Measurements from ENCODE around the gene SLC9A3. TPM values are rescaled to one million over a fixed set of nuclear protein-coding genes. Genes with fewer than 3 reads are reported as not detected.

Gene SLC9A3
- total RNA-seq, 1 donor from 2014 or later, result 9.9 TPM

DNA sequence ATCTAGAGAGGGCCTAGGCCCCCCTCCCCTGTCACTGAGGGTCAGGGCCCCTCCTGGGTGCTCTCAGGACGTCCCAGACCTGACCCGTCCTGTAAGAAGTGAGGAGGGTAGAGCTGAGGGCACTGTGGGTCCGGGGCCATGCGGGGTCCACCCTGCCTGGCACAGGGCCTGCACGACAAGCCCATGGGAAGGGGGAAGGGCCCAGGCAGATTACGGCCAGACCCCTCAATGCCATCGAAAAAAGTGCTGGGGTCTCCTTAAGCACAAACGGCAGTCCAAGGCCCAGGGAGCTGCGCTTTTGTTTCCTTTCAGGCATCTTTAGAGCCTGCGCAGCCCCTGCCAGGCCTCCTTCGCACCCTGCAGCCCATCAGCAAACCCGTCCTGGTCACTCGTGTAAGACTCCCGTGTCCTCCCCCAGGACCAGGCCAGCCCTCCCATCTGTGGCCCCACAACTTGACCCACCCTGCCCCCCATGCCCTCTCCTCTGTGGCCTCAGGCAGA, 85.7 kb downstream of the SLC9A3 start:
- Histone ChIP-seq H3K36me3 (no peaks in the 10 kb centered on the region), H3K27ac (no peak overlapping the region), H3K27me3 (no peaks in the 10 kb centered on the region), H3K4me3 (no peak overlapping the region), H3K4me1 (peaks cover 4 to 6% of the 10 kb centered on the region in 2 donors), H3K9me3 (no peaks in the 10 kb centered on the region)
- peak in 1 of 2 donors; percentile 33 for DNase-seq (ENCODE audit: low spot score in 2 of 2)
- TF ChIP-seq, protein P1, sequence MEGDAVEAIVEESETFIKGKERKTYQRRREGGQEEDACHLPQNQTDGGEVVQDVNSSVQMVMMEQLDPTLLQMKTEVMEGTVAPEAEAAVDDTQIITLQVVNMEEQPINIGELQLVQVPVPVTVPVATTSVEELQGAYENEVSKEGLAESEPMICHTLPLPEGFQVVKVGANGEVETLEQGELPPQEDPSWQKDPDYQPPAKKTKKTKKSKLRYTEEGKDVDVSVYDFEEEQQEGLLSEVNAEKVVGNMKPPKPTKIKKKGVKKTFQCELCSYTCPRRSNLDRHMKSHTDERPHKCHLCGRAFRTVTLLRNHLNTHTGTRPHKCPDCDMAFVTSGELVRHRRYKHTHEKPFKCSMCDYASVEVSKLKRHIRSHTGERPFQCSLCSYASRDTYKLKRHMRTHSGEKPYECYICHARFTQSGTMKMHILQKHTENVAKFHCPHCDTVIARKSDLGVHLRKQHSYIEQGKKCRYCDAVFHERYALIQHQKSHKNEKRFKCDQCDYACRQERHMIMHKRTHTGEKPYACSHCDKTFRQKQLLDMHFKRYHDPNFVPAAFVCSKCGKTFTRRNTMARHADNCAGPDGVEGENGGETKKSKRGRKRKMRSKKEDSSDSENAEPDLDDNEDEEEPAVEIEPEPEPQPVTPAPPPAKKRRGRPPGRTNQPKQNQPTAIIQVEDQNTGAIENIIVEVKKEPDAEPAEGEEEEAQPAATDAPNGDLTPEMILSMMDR (IDR thresholded peaks at IDR 0.05), result no peak
- intact Hi-C loops (cut with DNase I), result no loop called here

- Histone ChIP-seq H3K9me3 (no peaks in the 10 kb centered on the region), H3K36me3 (no peaks in the 10 kb centered on the region), H3K4me1 (peaks cover 3 to 5% of the 10 kb centered on the region in 2 donors), H3K27me3 (no peaks in the 10 kb centered on the region), H3K4me3 (no peak overlapping the region), H3K27ac (no peak overlapping the region)
- TF ChIP-seq, protein P1 (IDR thresholded peaks at IDR 0.05), result no peak
- intact Hi-C loops (cut with DNase I), result no loop called here
- peak in 1 of 2 donors; percentile 33 for DNase-seq (ENCODE audit: low spot score in 2 of 2)
Observed at GRCh38 chr5:437281-437771, 86.9 kb downstream of the SLC9A3 start.

DNA sequence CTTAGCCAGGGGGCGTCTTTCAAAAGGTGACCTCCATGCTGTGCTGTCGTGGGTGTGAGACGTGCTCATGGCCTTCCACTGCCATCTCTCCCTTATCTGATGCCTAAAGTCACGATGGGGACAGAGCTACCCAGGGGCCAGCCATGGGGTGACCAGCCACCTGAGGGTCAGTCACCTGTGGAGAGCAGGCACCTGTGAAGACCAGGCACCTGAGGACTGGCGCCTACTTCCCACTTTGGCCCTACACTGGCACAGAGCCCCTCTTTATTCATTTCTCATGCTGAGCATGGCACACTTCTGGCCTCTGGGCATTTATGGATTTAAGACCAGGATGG, 87.6 kb downstream of the SLC9A3 start:
- Histone ChIP-seq H3K4me3 (no peak overlapping the region), H3K36me3 (no peaks in the 10 kb centered on the region), H3K27me3 (no peaks in the 10 kb centered on the region), H3K9me3 (no peaks in the 10 kb centered on the region), H3K4me1 (no peaks in the 10 kb centered on the region), H3K27ac (no peak overlapping the region)
- peak in 1 of 2 donors; percentile 27 for DNase-seq (ENCODE audit: low spot score in 2 of 2)
- intact Hi-C loops (cut with DNase I), result no loop called here
- TF ChIP-seq, protein P1 (IDR thresholded peaks at IDR 0.05), result no peak

DNA sequence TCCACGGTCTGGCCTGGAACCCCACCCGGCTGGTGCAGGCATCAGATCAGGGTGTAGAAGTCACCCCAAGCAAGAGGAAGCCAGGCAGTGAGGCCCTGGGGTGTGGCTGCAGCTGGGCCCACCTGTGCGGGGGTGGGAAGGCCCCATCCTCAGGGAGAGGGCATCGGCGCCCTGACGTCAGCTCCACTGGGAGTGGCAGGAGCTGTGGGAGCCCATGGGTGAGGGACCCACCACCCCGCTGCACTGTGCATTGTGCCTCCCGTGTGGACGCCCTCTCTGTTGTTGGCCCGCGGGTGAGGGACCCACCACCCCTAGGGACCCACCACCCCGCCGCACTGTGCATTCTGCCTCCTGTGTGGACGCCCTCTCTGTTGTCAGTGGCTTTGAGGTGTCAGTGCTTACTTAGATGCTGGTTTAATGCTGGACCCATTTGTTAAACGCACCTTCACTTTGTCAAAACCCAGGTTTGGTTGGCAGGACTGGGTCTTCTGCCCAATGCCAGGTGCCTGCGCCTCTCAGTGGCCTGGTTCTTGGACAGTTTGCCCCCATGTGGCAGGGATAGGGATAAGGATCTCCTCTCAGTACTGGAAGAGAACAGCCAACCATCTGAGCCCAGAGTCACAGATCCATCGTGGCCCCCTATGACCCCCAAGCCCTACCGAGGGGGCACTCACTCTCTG, 88.1 kb downstream of the SLC9A3 start:
- no peaks in the 10 kb centered on the region for H3K4me1 ChIP-seq
- TF ChIP-seq, protein P1 (IDR thresholded peaks at IDR 0.05), result no peak
- DNase-seq (ENCODE audit: low spot score in 2 of 2), result peak in 1 of 2 donors; percentile 39
- H3K4me3 ChIP-seq, result no peak overlapping the region
- H3K9me3 ChIP-seq, result no peaks in the 10 kb centered on the region
- no peaks in the 10 kb centered on the region for H3K27me3 ChIP-seq
- H3K27ac ChIP-seq, result no peak overlapping the region
- intact Hi-C loops (cut with DNase I), result no loop called here
- H3K36me3 ChIP-seq, result no peaks in the 10 kb centered on the region

GRCh38 chr5:435156-435790, 89.0 kb downstream of the SLC9A3 start:
- Histone ChIP-seq H3K27ac (no peak overlapping the region), H3K4me1 (no peaks in the 10 kb centered on the region), H3K36me3 (no peaks in the 10 kb centered on the region), H3K27me3 (no peaks in the 10 kb centered on the region), H3K4me3 (no peak overlapping the region), H3K9me3 (no peaks in the 10 kb centered on the region)
- DNase-seq (ENCODE audit: low spot score in 2 of 2), result peak in 1 of 2 donors; percentile 51
- TF ChIP-seq, protein P1 (IDR thresholded peaks at IDR 0.05), result no peak
- intact Hi-C loops (cut with DNase I), result no loop called here
